NCI-H748 (cell line): ENCODE results near the gene HSF4.
"Not testable (repeated sequence)": the region's sequence is repeated elsewhere in the genome, so short reads cannot be mapped to it uniquely, and the experiment has no call there.

Experiments
- DNase-seq: peaks from one replicate; lab custom pipeline; 2025; ENCODE audit not compliant: unreplicated experiment; lab: John Stamatoyannopoulos, UW

Gene HSF4, protein sequence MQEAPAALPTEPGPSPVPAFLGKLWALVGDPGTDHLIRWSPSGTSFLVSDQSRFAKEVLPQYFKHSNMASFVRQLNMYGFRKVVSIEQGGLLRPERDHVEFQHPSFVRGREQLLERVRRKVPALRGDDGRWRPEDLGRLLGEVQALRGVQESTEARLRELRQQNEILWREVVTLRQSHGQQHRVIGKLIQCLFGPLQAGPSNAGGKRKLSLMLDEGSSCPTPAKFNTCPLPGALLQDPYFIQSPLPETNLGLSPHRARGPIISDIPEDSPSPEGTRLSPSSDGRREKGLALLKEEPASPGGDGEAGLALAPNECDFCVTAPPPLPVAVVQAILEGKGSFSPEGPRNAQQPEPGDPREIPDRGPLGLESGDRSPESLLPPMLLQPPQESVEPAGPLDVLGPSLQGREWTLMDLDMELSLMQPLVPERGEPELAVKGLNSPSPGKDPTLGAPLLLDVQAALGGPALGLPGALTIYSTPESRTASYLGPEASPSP

DNA sequence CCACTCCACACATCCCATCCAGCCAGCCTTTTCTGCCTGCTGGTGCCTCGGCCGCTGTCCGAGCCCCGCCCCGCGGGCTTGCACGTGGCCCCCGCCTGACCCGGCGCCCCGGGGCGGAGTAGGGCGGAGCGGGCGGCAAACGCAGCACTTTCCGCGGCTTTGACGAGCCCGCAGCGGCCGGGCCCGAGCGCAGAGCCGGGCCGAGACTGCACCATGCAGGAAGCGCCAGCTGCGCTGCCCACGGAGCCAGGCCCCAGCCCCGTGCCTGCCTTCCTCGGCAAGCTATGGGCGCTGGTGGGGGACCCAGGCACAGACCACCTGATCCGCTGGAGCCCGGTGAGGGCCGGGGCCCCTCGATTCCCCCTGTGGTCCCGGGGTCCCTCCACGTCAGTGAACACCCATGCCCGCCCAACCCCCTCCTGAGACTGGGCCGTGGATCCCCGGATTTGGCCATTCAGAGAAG is at the start of gene HSF4:
TSS of gene HSF4 (plus strand) at position 147 of the 463 bp plus-strand sequence. CDS start at position 214, 67 bp downstream.
- peak; percentile 50 for DNase-seq

DNA sequence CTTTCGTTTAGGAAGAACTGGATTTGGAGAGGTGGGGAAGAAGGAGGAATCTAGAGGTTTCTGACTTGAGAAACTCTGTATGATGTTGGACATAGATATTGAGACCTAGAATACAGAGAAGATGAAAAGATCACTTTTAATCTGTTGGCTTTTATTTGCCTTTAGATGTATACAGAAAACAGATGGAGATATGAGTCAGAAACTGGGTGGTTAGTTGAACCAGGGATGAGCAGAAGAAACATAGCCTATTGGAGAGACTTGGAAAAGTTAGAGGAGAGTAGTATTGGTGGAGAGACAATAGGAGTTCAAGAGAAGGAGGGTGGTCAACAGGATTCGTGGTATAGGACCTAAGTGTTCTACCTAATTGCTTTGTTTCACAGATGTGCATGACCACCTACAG is 49.8 kb upstream of the HSF4 start:
- no peak for DNase-seq

DNA sequence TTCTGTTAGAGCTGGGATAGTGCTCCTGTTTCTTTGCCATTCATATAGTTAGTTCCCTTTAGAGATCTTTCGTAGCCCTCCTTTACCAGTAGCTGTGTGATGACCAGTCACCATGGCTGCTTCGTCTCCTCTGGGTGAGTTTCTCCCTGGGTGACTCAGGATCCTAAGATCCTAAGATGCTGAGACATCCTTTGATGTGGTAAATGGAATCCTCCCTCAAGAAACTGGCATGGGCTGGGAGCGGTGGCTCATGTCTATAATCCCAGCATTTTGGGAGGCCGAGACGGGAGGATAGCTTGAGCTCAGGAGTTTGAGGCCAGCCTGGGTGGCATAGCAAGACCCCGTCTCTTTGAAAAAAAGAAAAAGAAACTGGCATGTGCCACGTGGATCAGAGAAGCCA is 48.9 kb upstream of the HSF4 start:
- DNase-seq, result no peak

DNA sequence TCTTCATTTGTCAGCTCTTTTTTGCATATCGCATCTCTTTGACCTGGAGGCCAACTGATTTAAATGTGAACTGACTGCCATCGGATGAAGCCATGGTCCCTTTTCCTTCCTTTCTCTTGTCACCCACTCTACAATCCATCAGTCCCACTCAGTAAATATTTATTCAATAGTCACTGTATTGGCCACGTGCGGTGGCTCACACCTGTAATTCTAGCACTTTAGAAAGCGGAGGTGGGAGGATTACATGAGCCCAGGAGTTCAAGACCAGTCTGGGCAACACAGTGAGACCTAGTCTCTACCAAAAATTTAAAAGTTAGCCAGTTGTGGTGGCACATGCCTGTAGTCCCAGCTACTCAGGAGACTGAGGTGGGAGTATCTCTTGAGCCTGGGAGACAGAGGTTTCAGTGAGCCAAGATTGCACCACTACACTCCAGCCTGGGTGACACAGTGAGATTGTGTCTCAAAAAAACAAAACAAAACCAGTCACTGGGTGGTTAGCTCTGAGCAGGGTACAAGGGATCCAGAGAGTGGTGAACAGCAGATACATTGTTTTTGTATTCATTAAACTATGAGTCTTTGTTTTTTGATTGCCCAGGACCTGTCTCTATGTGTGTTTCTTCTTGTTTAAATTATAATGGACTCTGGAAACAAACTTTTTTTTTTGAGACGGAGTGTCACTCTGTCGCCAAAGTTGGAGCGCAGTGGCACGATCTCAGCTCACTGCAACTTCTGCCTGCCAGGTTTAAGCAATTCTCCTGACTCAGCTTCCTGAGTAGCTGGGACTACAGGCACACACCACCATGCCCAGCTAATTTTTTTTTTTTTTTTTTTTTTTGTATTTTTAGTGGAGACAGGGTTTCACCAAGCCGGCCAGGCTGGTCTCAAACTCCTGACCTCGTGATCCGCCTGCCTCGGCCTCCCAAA is 47.9 kb upstream of the HSF4 start:
- peak; percentile 0 for DNase-seq

DNA sequence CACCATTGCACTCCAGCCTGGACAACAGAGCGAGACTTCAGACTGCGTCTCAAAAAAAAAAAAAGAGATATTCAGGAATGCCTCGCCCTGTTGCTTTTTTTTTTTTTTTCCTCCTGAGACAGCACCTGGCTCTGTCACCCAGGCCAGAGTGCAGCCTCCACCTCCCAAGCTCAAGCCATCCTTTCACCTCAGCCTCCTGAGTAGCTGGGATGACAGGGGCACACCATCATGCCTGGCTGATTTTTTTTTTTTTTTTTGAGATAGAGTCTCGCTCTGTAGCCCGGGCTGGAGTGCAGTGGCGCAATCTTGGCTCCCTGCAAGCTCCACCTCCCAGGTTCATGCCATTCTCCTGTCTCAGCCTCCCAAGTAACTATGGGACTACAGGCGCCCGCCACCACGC is 46.8 kb upstream of the HSF4 start:
- DNase-seq, result no peak

DNA sequence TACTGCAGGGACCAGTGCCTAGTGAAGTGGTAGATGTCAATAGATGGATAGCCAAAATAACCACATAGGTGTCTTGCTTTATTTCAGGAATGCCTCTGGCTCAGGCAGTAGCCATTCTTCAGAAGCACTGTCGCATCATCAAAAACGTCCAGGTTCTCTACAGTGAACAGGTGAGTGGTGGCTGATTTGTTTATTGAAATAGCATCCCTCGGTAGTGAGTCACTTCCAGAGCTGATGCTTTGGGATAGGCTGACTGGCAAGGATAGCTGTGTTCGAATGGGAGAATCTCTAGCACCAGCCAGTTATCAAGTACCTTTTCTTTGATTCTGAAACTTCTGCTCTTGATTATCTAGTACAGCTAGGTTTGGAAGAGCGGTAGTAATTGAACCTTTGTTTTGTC is 44.5 kb upstream of the HSF4 start:
- no peak for DNase-seq

DNA sequence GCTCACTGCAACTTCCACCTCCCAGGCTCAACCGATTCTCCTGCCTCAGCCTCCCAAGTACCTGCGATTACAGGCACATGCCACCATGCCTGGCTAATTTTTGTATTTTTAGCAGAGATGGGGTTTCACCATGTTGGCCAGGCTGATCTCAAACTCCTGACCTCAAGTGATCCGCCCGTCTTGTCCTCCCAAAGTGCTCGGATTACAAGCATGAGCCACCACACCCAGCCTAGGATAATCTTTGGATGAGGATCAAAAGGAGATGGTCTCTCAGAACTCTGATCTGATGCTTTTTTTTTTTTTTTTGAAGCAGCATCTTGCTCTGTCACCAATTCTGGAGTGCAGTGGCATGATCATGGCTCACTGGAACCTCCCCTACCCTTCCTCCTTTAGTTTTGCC is 41.7 kb upstream of the HSF4 start:
- DNase-seq, result not testable (repeated sequence)

DNA sequence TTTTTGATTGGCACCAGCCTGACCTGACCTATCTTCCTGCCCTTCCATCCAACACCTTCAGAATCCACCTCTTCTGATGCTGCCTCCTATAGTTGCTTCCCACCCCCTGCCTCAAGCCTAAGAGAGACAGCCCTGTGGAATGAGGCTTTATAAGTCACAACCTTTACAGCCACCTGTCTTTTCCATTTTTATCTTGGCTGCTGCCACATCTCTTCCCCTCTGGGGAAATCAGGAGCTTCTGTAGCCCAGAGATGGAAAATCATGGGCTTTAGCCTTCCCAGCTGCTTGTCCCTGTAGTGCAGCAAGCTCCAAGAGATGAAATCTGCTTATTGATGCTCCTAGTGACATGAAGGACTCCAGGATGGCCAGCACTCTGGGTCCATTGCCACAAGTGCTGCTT is 36.1 kb upstream of the HSF4 start:
- no peak for DNase-seq

DNA sequence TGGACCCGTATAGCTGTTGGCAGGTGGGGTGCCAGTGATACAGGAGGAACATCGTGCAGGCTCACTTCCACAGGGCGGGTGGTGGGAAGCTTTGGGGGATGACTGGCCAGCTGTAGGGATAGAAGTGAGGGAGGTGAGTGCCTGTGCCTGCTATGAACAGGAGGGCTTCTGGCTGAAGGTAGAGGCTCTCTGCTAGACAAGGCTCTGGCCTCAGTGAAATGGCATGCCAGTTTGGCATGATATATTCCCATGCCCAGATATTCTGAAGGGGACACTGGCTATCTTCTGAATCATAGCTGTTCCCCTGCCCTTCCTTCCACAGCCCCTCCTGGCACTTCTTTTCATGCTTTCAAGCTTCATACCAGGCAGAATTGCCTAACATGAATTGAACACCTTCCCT is 35.7 kb upstream of the HSF4 start:
- DNase-seq, result no peak

DNA sequence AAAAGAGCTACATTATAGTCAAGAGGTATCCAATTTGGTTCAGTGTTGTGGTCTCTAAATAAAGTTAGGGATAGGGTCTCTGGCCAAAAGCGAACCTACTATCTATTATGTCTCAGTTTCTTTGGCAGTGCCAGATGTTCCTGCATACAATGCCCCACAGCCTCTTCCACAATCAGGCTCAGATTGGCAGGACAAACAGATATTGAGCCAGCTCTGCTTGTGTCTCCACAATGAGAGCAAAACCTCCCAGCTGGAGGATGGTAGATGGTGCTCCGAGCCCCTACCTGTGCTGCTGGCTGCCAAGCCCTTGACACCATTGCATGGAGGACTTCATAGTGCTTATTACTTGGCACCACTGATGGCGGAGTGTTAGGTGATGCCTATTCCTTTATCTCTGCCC is 35.1 kb upstream of the HSF4 start:
- DNase-seq, result no peak

DNA sequence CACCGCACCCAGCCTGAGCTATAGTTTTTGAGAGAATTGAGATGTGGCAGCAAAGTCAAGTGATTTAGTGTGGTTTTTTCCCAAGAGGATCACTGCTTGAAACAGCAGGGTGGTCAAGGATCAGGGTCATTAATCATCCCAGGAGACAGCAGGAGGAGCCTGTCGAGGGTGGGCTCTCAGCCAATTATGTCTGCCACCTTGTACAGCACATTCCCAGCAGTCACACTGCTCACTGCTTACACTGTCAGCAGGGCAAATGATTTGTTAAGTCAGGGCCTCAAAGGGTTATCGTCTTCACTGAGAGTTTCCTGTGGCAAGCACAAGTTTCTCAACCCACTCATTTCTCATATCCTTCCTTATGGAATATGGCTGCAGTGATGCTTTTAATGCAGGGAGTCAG is 26.9 kb upstream of the HSF4 start:
- no peak for DNase-seq

DNA sequence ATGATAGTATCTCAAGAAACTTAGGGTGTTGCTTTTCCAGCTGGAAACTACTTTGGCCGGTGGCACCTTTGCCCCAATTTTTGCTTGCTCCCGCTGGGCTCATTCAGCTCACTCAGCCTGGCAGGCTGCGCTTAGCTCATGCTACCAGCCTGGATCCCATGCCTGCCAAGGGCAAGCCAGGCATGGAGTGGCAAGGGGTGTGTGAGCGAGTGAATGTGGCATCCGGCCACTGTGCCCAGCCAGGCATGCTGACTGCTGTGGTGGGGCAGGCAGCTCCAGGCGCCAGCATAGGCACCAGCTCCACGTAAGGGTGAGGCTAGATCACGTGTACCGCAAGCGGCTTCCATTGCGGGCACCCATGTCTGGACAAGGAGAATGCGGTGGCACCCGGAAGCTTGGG is 23.2 kb upstream of the HSF4 start:
- DNase-seq, result no peak

DNA sequence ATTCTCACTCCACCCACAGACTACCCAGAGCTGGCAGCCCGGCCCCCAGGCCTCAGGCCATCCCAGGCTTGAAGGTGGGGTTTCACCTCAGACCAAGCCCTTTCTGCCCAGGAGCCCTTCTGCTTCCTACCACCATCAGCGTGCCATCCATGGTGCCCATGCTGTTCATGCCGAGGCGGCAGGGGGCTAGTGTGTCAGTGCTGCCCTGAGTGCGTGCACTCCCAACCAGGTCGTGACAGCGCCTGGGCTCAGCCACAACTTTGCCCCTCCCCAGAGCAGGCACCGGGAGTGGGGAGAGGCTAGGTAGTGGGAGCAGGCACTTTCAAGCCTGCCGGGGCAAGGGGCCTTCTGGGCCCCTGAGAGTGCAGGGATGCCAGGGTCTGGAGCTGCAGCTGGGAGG is 22.2 kb upstream of the HSF4 start:
- no peak for DNase-seq

DNA sequence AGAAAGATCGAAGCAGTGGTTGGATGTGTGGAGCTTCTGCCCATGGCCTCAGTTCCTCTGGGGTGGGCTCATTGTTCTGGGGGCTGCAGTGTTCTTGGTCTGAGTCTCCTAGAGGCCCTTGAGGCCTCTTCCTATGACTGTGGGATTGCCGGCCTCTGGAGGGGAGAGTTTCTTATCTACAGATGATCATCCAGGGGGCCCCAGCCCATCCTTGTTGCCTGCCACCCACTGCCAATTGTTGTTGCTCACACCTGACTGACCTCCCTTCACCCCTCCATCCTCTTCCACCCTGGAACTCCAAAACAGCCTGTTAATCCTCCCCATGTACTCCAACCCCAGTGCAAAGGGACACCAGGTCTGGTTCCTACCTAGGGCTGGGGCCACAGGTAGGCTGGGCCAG is 19.6 kb upstream of the HSF4 start:
- DNase-seq, result no peak

DNA sequence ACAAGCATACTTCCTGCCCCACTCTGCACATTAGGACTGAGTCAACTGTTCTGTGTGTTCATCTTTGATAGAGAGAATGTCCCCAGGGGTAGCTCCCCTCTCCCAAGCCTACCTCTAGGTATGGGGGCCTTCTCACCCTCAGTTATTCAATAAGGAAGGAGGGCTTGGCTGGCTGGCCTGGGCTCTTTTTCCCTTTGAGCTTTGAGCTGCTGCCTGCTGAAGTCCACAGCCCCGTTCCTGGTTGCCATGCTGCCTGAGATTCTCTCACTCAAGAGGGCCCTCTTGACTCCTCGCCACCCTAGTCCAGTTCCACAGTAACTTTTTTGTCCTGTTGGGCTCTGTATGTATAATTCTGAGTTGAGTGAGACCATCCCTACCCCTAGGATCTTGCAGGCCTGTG is 18.8 kb upstream of the HSF4 start:
- no peak for DNase-seq

DNA sequence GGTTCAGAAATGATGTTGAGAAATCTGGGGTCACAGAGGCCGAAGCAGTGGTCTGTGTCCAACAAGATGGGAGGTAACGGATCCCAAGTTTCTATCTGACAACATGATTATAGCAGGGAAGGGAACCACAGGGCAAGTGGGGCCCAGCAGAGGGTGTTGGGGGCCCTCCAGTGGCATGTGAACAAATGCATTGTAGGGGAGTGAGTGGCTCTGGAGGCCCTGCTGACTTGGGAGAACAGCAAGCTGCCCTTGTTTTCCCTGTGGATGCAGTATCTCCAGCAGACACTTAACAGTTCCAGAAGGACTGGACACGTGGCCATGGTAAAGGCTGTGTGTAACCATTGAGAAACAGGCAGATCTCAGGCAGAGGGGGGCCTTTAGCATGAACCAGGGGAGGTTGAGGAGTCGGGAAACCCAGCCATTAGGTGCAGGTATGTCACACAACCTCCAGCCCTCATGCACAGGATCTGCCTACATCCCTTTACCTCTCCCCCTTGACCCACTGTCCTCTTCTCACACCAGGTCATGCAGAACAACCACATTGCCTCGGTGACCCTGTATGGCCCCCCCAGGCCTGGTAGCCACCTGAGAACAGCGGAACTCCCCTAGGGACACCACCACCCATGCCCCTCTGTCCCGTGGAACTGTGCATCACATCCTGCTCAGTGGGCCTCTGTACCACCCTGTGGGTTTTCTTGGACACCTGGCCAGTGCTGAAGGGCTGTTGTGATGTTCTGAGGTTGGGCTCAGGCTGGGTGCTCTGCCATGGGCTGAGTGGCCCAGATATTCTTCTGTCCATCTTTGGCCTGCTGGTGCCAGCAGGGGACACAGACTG is 17.8 kb upstream of the HSF4 start:
- DNase-seq, result no peak

DNA sequence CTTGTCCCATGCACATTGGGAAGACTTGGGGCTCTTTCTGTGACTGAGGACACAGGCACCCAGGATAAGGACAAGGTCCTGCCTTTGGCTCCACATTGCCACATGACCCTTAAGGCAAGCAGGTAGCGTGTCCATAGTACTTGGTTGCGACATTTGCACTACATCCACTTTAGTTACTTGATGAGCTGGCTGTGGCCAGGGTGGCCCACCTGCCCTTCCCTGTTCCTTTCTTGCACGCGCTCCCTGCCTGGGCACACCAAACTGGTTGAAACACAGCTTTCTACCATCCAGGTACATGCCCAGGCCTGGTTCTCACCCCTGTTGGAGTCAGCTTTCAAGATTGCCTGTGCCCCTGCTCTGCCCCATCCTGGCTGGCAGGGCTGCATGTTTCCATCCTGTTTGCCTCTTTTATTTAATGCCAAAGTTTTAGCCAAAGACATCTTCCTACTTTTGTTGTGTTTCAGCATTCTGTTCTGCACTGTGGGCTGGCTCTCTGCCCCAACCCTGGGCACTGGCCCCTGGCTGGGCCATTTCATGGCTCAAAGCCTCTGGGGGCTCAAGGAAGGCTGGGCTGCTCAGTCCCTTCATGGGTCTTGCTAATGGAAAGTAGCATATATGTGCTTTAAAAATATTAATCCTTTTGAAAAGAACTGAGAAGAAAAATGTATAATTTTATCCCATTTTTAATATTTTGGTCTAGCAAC is 17.0 kb upstream of the HSF4 start:
- no peak for DNase-seq

DNA sequence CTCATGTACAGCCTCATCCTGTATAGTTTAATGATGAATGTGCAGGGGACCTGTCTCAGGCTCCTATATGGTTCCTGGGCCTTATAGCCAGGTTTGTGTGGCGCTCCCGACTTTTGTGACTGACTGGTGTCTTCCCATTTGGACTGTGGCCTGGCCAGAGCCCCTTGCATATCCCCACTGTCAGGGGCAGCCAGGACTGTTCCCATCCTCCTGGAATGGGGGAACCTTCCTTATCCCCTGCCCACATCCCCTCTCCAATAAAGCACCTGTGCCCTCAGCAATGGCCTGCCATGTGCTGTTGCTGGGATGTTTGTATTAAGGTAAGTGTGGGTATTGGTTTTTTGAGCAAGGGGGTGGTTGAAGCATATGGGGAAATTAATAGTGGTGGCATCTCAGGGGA is 16.3 kb upstream of the HSF4 start:
- DNase-seq, result no peak

DNA sequence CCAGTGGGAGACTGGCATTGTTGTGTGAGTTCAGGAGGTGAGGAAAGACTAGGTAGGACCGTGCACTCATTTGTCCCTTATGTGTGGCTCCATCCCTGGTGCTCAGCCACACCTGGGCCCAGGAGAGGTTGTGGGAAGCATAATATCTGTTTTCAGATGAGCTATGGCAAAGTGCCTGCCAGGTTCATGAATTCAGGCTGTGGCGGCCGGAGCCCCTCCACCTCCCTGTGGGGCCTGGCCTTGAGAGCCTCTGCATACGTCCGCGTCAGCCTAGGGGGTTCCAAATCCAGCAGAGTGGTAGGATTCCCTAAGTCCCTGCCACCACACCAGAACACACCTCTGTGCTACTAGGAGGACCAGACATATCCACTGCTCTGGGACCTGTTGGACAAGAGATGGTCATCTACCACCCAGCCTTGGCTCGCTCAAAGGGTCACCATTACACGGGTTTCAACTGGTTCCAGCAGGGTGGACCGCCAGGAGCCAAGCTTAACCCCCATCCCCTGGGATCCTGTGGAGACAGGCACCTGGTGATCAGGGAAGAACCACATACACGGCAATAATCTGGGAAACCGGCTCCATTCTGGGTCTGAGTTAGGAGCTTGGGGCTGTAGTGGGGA is 15.8 kb upstream of the HSF4 start:
- no peak for DNase-seq
